GM12892 (cell line): ENCODE results near the gene BLOC1S3.

Source experiments
- POLR2A ChIP-seq: IDR thresholded peaks from 2 replicates; pipeline ENCODE4 v1.6.1; 2011; ENCODE audit warnings: low read depth, low read length, control low read depth
- POLR2AphosphoS5 ChIP-seq: IDR thresholded peaks from 2 replicates; pipeline ENCODE4 v1.6.1; 2011; ENCODE audit warnings: low read depth, low read length, control low read depth

DNA sequence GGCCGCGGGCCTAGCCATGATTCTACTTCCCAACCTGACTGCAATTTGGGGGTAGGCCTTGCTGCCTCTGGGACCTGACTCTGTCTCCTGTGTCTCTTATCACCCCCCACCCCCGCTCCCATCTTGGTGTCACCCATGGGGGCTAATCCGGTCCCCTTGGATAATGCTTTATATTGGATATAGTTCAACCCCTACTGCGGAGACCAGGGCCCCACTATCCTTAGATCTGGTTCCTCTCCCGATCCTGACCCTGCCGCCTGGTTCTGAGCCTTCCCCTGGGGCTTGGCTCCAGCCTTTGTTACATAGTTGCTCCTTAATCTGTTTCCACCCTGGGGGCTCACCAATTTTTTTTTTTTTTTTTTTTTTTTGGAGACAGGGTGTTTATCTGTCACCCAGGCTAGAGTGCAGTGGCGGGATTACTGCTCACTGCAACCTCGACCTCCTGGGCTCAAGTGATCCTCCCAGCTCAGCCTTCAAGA, 1.3 kb downstream of the BLOC1S3 start:
- TF ChIP-seq POLR2A (no peak), POLR2AphosphoS5 (no peak)
